HG03103 (cell line): Measurements from ENCODE around the gene ZNF814.
"Not testable (repeated sequence)": the region's sequence is repeated elsewhere in the genome, so short reads cannot be mapped to it uniquely, and the experiment has no call there.

Experiments
- ATAC-seq: cut with Tn5 transposase; IDR thresholded peaks from one replicate; pipeline ENCODE4 v1.9.1; 2021; ENCODE audit warnings: low read depth; ENCODE audit not compliant: unreplicated experiment

The ZNF814 gene

GRCh38 chr19:57888560-57889231 is at the start of gene ZNF814:
Gene ZNF814, minus strand, starts transcription at chr19:57889037. Its CDS starts 235 bp downstream, at chr19:57888802.
- ATAC-seq: no peak

- ATAC-seq: no peak
These were observed 46.9 kb upstream of the ZNF814 start for GRCh38 chr19:57935731-57936130.

GRCh38 chr19:57934820-57935665 is 46.2 kb upstream of the ZNF814 start, which contains the start of gene ZNF418:
Gene ZNF418, minus strand, starts transcription at chr19:57935402. Its CDS starts 1,580 bp downstream, at chr19:57933822.
- ATAC-seq: no peak

- ATAC-seq: no peak
These were observed 38.8 kb upstream of the ZNF814 start for GRCh38 chr19:57927587-57927986.

- ATAC-seq: peak; percentile 97
These were observed 27.5 kb upstream of the ZNF814 start, which contains the start of gene ZNF417 for GRCh38 chr19:57916168-57916995. Gene ZNF417, minus strand, starts transcription at chr19:57916592. Its CDS starts 181 bp downstream, at chr19:57916411.

GRCh38 chr19:57914531-57914930 is 25.7 kb upstream of the ZNF814 start:
- ATAC-seq: no peak

GRCh38 chr19:57907394-57907793 is 18.6 kb upstream of the ZNF814 start:
- no peak for ATAC-seq

GRCh38 chr19:57905258-57905657 is 16.4 kb upstream of the ZNF814 start:
- ATAC-seq: no peak

GRCh38 chr19:57903618-57904184 is 14.9 kb upstream of the ZNF814 start:
- ATAC-seq: no peak

- ATAC-seq: no peak
These were observed 11.5 kb upstream of the ZNF814 start for GRCh38 chr19:57900311-57900710.

- not testable (repeated sequence) for ATAC-seq
These were observed 1.9 kb upstream of the ZNF814 start for GRCh38 chr19:57890706-57891105.

GRCh38 chr19:57888107-57888559 is 704 bp downstream of the ZNF814 start:
- ATAC-seq: no peak

- ATAC-seq: no peak
These were observed 1.5 kb downstream of the ZNF814 start for GRCh38 chr19:57887195-57887941.

GRCh38 chr19:57886046-57886445 is 2.8 kb downstream of the ZNF814 start:
- no peak for ATAC-seq

- not testable (repeated sequence) for ATAC-seq
These were observed 14.7 kb downstream of the ZNF814 start for GRCh38 chr19:57873883-57874799.

- ATAC-seq: no peak
These were observed 16.4 kb downstream of the ZNF814 start for GRCh38 chr19:57872450-57872849.

- ATAC-seq: no peak
These were observed 18.6 kb downstream of the ZNF814 start for GRCh38 chr19:57870225-57870624.

- not testable (repeated sequence) for ATAC-seq
These were observed 19.2 kb downstream of the ZNF814 start for GRCh38 chr19:57869655-57870054.
